Dermis blood vessel endothelial cell (primary cell): ENCODE measurements around the gene CD200R1L. TPM values are rescaled to one million over a fixed set of nuclear protein-coding genes. Genes with fewer than 3 reads are reported as not detected.
"Not testable (repeated sequence)": the region's sequence is repeated elsewhere in the genome, so short reads cannot be mapped to it uniquely, and the experiment has no call there.

Experiments used
- DNase-seq: peaks from one replicate; pipeline ENCODE4 v3.0.0; 2010
- total RNA-seq: library from RNA; depleted of rRNA; stranded (reverse); fragments of >200 nt; gene quantifications from 2 replicates; pipeline ENCODE4 v1.2.3, GENCODE V29; 2014

Gene CD200R1L
- not detected in 2 replicates for total RNA-seq

- DNase-seq, result no peak
Measured at GRCh38 chr3:112846764-112847163, at the start of gene CD200R1L. CD200R1L (minus strand) TSS chr3:112846864; CDS start chr3:112829367, 17,497 bp downstream.

- DNase-seq, result no peak
Measured at GRCh38 chr3:112894258-112894657, 47.6 kb upstream of the CD200R1L start.

- no peak for DNase-seq
Measured at GRCh38 chr3:112889357-112889756, 42.7 kb upstream of the CD200R1L start.

GRCh38 chr3:112888381-112889085, 41.9 kb upstream of the CD200R1L start:
- DNase-seq, result no peak

GRCh38 chr3:112884678-112885290, 38.1 kb upstream of the CD200R1L start:
- DNase-seq, result no peak

- no peak for DNase-seq
Measured at GRCh38 chr3:112881891-112882290, 35.2 kb upstream of the CD200R1L start.

- DNase-seq, result no peak
Measured at GRCh38 chr3:112875561-112875960, 28.9 kb upstream of the CD200R1L start.

GRCh38 chr3:112874725-112875124, 28.1 kb upstream of the CD200R1L start:
- no peak for DNase-seq

GRCh38 chr3:112873632-112874031, 27.0 kb upstream of the CD200R1L start:
- no peak for DNase-seq

GRCh38 chr3:112871735-112872134, 25.1 kb upstream of the CD200R1L start:
- no peak for DNase-seq

- DNase-seq, result no peak
Measured at GRCh38 chr3:112865757-112866156, 19.1 kb upstream of the CD200R1L start.

GRCh38 chr3:112860898-112861297, 14.2 kb upstream of the CD200R1L start:
- no peak for DNase-seq

- no peak for DNase-seq
Measured at GRCh38 chr3:112858410-112859069, 11.9 kb upstream of the CD200R1L start.

GRCh38 chr3:112857526-112857925, 10.9 kb upstream of the CD200R1L start:
- no peak for DNase-seq

- no peak for DNase-seq
Measured at GRCh38 chr3:112856537-112856936, 9.9 kb upstream of the CD200R1L start.

GRCh38 chr3:112855883-112856282, 9.2 kb upstream of the CD200R1L start:
- DNase-seq, result no peak

GRCh38 chr3:112855074-112855473, 8.4 kb upstream of the CD200R1L start:
- DNase-seq, result not testable (repeated sequence)

- no peak for DNase-seq
Measured at GRCh38 chr3:112848196-112848595, 1.5 kb upstream of the CD200R1L start.

GRCh38 chr3:112847692-112848091, 1.0 kb upstream of the CD200R1L start:
- DNase-seq, result no peak

GRCh38 chr3:112845772-112846171, 892 bp downstream of the CD200R1L start:
- DNase-seq, result no peak

GRCh38 chr3:112829046-112829445, 17.6 kb downstream of the CD200R1L start:
- DNase-seq, result no peak

GRCh38 chr3:112822064-112823055, 24.3 kb downstream of the CD200R1L start:
- DNase-seq, result no peak

- DNase-seq, result no peak
Measured at GRCh38 chr3:112818289-112818688, 28.4 kb downstream of the CD200R1L start.
